Subcutaneous abdominal adipose tissue (tissue), 5 donors: Measurements from ENCODE around the gene SEC63.
"Not testable (repeated sequence)": the region's sequence is repeated elsewhere in the genome, so short reads cannot be mapped to it uniquely, and the experiment has no call there.

Experiments used
- H3K27ac ChIP-seq: one replicate; pipeline ENCODE4 v1.7.0; 2013; ENCODE audit warnings: low read depth, mild to moderate bottlenecking, inconsistent platforms, low read length, moderate library complexity
- H3K27me3 ChIP-seq, 5 donors: one replicate each; pipeline ENCODE4 v1.7.0; 2013; ENCODE audit warnings: low read length in 5 of 5, inconsistent platforms in 1 of 5; ENCODE audit not compliant: control insufficient read depth in 5 of 5, insufficient read depth in 4 of 5
- H3K36me3 ChIP-seq, 5 donors: one replicate each; pipeline ENCODE4 v1.7.0; 2013; ENCODE audit warnings: low read length in 5 of 5; ENCODE audit not compliant: control insufficient read depth in 5 of 5, insufficient read depth in 5 of 5
- H3K4me1 ChIP-seq, 5 donors: one replicate each; pipeline ENCODE4 v1.7.0; 2013; ENCODE audit warnings: low read length in 5 of 5, mild to moderate bottlenecking in 3 of 5, moderate library complexity in 1 of 5; ENCODE audit not compliant: control insufficient read depth in 5 of 5, insufficient read depth in 5 of 5
- H3K4me3 ChIP-seq, 5 donors: one replicate each; pipeline ENCODE4 v1.7.0; 2013; ENCODE audit warnings: low read length in 5 of 5, low read depth in 1 of 5
- H3K9ac ChIP-seq, 5 donors: one replicate each; pipeline ENCODE4 v1.7.0; 2013; ENCODE audit warnings: low read length in 5 of 5, mild to moderate bottlenecking in 4 of 5, moderate library complexity in 3 of 5
- H3K9me3 ChIP-seq, 5 donors: one replicate each; pipeline ENCODE4 v1.7.0; 2013; ENCODE audit warnings: low read length in 5 of 5; ENCODE audit not compliant: control insufficient read depth in 5 of 5
- donor health status: healthy.
- donor health status: healthy.
- donor health status: healthy.
- donor health status: healthy.
- donor health status: healthy.

Gene SEC63

GRCh38 chr6:107957308-107957908 lies 600 bp downstream of the SEC63 start:
- H3K4me1 ChIP-seq = peaks cover 0 to 32% (median 30%) of the 10 kb centered on the region in 5 donors
- no peaks in the 10 kb centered on the region for H3K9me3 ChIP-seq
- peak overlapping the region; percentile 84 to 95 (median 92) for H3K9ac ChIP-seq
- no peaks in the 10 kb centered on the region for H3K36me3 ChIP-seq
- peak overlapping the region; percentile 88 for H3K27ac ChIP-seq
- no peaks in the 10 kb centered on the region for H3K27me3 ChIP-seq
- H3K4me3 ChIP-seq = peak overlapping the region; percentile 95 to 99 (median 97)

- peaks cover 0 to 35% (median 31%) of the 10 kb centered on the region in 5 donors for H3K4me1 ChIP-seq
- peak overlapping the region; percentile 88 for H3K27ac ChIP-seq
- no peaks in the 10 kb centered on the region for H3K9me3 ChIP-seq
- no peaks in the 10 kb centered on the region for H3K36me3 ChIP-seq
- H3K27me3 ChIP-seq = no peaks in the 10 kb centered on the region
- peak overlapping the region; percentile 84 to 95 (median 92) for H3K9ac ChIP-seq
- peak overlapping the region; percentile 95 to 99 (median 97) for H3K4me3 ChIP-seq
Measured at GRCh38 chr6:107956586-107957307, 1.3 kb downstream of the SEC63 start.

- no peaks in the 10 kb centered on the region for H3K27me3 ChIP-seq
- no peaks in the 10 kb centered on the region for H3K36me3 ChIP-seq
- no peak overlapping the region for H3K27ac ChIP-seq
- H3K4me1 ChIP-seq = peaks cover 0 to 35% (median 31%) of the 10 kb centered on the region in 5 donors
- peak overlapping the region; percentile 95 to 99 (median 97) for H3K4me3 ChIP-seq
- H3K9ac ChIP-seq = peak overlapping the region in 4 of 5 donors; percentile 35 to 92 (median 76)
- no peaks in the 10 kb centered on the region for H3K9me3 ChIP-seq
Measured at GRCh38 chr6:107956181-107956580, 1.8 kb downstream of the SEC63 start.

GRCh38 chr6:107953858-107954414 lies 4.1 kb downstream of the SEC63 start:
- H3K27me3 ChIP-seq, H3K9ac ChIP-seq, H3K9me3 ChIP-seq, H3K27ac ChIP-seq, H3K36me3 ChIP-seq, H3K4me3 ChIP-seq: not testable (repeated sequence)
- H3K4me1 ChIP-seq = peaks cover 0 to 38% (median 31%) of the 10 kb centered on the region in 5 donors

- Histone ChIP-seq H3K27me3 (no peaks in the 10 kb centered on the region), H3K9me3 (no peaks in the 10 kb centered on the region), H3K4me3 (no peak overlapping the region), H3K36me3 (no peaks in the 10 kb centered on the region), H3K4me1 (peaks cover 0 to 11% (median 4%) of the 10 kb centered on the region in 5 donors), H3K9ac (no peak overlapping the region), H3K27ac (no peak overlapping the region)
Measured at GRCh38 chr6:107943626-107944439, 14.2 kb downstream of the SEC63 start.

GRCh38 chr6:107942142-107942541 lies 15.9 kb downstream of the SEC63 start:
- H3K9me3 ChIP-seq = no peaks in the 10 kb centered on the region
- H3K9ac ChIP-seq = no peak overlapping the region
- H3K4me1 ChIP-seq = peaks cover 0 to 11% (median 4%) of the 10 kb centered on the region in 5 donors
- no peaks in the 10 kb centered on the region for H3K36me3 ChIP-seq
- no peak overlapping the region for H3K4me3 ChIP-seq
- H3K27me3 ChIP-seq = no peaks in the 10 kb centered on the region
- no peak overlapping the region for H3K27ac ChIP-seq

GRCh38 chr6:107941627-107942026 lies 16.4 kb downstream of the SEC63 start:
- H3K4me3 ChIP-seq = no peak overlapping the region
- peaks cover 0 to 11% (median 4%) of the 10 kb centered on the region in 5 donors for H3K4me1 ChIP-seq
- no peak overlapping the region for H3K27ac ChIP-seq
- no peaks in the 10 kb centered on the region for H3K27me3 ChIP-seq
- H3K9me3 ChIP-seq = no peaks in the 10 kb centered on the region
- no peak overlapping the region for H3K9ac ChIP-seq
- H3K36me3 ChIP-seq = no peaks in the 10 kb centered on the region

GRCh38 chr6:107941199-107941598 lies 16.8 kb downstream of the SEC63 start:
- Histone ChIP-seq H3K9ac (no peak overlapping the region), H3K4me3 (no peak overlapping the region), H3K9me3 (no peaks in the 10 kb centered on the region), H3K27me3 (no peaks in the 10 kb centered on the region), H3K4me1 (peaks cover 0 to 11% (median 4%) of the 10 kb centered on the region in 5 donors), H3K36me3 (no peaks in the 10 kb centered on the region), H3K27ac (no peak overlapping the region)

GRCh38 chr6:107936910-107937292 lies 21.1 kb downstream of the SEC63 start:
- not testable (repeated sequence) for H3K4me3 ChIP-seq, H3K9ac ChIP-seq, H3K27me3 ChIP-seq, H3K27ac ChIP-seq, H3K4me1 ChIP-seq, H3K36me3 ChIP-seq, H3K9me3 ChIP-seq
